Left ventricle myocardium inferior (tissue), 1 donor: ENCODE data around the gene EFNA2. TPM values are rescaled to one million over a fixed set of nuclear protein-coding genes. Genes with fewer than 3 reads are reported as not detected.

ENCODE experiments used
- DNase-seq: peaks from one replicate; pipeline ENCODE4 v3.0.0-alpha.2; 2020
- H3K27ac ChIP-seq: fragments of 200-600 bp; replicated peaks from 2 replicates; pipeline ENCODE4 v1.8.0; 2021
- H3K27me3 ChIP-seq: fragments of 200-600 bp; 2 replicates; pipeline ENCODE4 v1.8.0; 2021; ENCODE audit warnings: low read depth
- H3K36me3 ChIP-seq: fragments of 200-600 bp; 2 replicates; pipeline ENCODE4 v1.8.0; 2021
- H3K4me1 ChIP-seq: fragments of 200-600 bp; 2 replicates; pipeline ENCODE4 v1.8.0; 2021
- H3K4me3 ChIP-seq: fragments of 200-600 bp; 2 replicates; pipeline ENCODE4 v1.8.0; 2021; ENCODE audit warnings: mild to moderate bottlenecking, moderate library complexity
- H3K9me3 ChIP-seq: fragments of 200-600 bp; replicated peaks from 2 replicates; pipeline ENCODE4 v1.8.0; 2021
- intact Hi-C: fragments of 100-400 bp; cut with micrococcal nuclease; formaldehyde crosslinking; loops from one replicate; pipeline ENCODE4 v1.11.0; 2022
- total RNA-seq: library from RNA; stranded (reverse); fragmentation: NEBNext Ultra II Directional; extraction: Animal tissue kit (Norgen Biotek cat#: 25700); gene quantifications from one replicate; pipeline ENCODE4 v1.2.1, GENCODE V29; 2021
- TF ChIP-seq, protein P1 (sequence below): fragments of 200-600 bp; IDR thresholded peaks from 2 replicates; pipeline ENCODE4 v1.8.0; 2021; ENCODE audit warnings: antibody characterized with exemption, mild to moderate bottlenecking, borderline replicate concordance
- donor health status: DM: no; HTN: yes; CAD: no; lungs with severe emphysema.

Gene EFNA2
- total RNA-seq, 1 donor from 2014 or later: not detected

DNA sequence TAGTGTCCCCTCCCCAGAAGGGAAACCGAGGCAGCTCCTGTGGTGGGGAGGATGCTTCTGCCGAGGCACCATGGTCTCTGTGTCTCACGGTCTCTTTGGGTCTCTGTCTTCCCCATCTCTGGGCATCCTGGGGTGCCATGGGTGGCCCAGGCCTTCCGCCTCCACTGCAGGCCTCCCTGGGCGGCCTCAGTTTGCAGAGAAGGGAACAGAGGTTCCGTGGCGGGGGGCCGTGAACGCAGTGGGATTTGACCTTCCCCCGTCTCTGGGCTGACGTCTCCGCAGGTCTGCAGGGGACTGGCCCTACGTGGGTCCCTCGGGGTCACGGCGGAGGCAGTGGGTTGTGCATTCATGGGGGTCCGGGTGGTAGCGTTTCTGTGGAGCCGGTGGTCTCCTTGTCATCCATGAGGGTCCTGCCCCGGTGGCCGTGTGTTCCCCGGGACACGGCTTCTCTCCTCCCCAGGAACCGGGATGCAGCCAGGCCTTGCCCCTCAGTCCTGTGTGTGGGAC, 4.6 kb downstream of the EFNA2 start:
- no peak overlapping the region for H3K27ac ChIP-seq
- H3K9me3 ChIP-seq: no peaks in the 10 kb centered on the region
- DNase-seq: no peak
- TF ChIP-seq, protein P1, sequence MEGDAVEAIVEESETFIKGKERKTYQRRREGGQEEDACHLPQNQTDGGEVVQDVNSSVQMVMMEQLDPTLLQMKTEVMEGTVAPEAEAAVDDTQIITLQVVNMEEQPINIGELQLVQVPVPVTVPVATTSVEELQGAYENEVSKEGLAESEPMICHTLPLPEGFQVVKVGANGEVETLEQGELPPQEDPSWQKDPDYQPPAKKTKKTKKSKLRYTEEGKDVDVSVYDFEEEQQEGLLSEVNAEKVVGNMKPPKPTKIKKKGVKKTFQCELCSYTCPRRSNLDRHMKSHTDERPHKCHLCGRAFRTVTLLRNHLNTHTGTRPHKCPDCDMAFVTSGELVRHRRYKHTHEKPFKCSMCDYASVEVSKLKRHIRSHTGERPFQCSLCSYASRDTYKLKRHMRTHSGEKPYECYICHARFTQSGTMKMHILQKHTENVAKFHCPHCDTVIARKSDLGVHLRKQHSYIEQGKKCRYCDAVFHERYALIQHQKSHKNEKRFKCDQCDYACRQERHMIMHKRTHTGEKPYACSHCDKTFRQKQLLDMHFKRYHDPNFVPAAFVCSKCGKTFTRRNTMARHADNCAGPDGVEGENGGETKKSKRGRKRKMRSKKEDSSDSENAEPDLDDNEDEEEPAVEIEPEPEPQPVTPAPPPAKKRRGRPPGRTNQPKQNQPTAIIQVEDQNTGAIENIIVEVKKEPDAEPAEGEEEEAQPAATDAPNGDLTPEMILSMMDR: no peak
- intact Hi-C loops: no loop called here
- H3K4me3 ChIP-seq: no peak overlapping the region
- H3K4me1 ChIP-seq: peaks cover 13% of the 10 kb centered on the region
- H3K36me3 ChIP-seq: no peaks in the 10 kb centered on the region
- peaks cover 96% of the 10 kb centered on the region for H3K27me3 ChIP-seq

DNA sequence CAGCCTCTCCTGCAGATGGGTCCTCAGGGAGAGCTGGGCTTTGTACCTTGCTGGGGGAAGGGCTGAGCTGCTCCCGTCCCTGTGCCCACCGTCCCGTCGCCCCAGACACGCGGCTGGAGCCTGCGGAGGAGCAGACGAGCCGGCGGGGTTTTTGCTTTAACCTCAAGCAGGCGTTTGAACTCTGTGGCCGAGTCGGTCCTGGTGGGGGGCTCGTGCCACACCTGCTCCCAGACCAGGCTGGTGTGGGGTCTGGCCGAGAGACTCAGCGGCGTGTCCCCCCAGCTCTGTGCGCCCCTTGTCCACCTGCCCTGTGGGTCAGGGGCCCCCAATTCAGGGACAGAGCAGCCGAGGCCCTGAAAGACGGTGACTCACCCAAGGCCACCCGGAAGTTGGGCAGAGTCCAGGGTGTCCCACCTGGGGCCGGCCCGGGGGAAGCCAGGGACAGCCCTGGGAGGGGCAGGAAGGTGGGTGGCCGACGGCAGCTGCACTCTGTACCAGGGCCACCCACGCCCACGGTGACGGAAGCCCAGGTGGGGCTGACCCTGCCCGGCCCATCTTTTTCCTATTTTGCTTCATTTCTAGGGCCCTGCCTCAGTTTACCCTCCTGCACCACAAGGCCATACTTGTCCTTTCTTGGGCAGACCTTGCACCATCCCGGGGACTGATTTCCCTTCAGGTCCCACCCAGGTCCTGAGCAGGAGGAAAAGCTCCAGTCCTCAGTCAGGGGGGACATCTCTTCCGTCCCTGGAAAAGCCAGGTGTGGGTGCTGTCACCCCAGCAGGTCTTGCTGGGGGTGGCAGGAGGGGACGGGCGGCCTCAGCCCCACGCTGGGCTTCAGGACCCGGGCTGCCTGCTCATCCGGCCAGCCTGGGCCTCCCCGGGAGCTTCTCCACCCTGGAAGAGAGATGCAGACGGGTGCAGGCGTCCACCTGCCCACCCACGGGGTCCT, 5.3 kb downstream of the EFNA2 start:
- no peak overlapping the region for H3K4me3 ChIP-seq
- no peak for DNase-seq
- H3K27ac ChIP-seq: no peak overlapping the region
- peaks cover 99% of the 10 kb centered on the region for H3K27me3 ChIP-seq
- intact Hi-C loops: no loop called here
- peaks cover 17% of the 10 kb centered on the region for H3K4me1 ChIP-seq
- H3K9me3 ChIP-seq: no peaks in the 10 kb centered on the region
- no peaks in the 10 kb centered on the region for H3K36me3 ChIP-seq
- TF ChIP-seq, protein P1: no peak

DNA sequence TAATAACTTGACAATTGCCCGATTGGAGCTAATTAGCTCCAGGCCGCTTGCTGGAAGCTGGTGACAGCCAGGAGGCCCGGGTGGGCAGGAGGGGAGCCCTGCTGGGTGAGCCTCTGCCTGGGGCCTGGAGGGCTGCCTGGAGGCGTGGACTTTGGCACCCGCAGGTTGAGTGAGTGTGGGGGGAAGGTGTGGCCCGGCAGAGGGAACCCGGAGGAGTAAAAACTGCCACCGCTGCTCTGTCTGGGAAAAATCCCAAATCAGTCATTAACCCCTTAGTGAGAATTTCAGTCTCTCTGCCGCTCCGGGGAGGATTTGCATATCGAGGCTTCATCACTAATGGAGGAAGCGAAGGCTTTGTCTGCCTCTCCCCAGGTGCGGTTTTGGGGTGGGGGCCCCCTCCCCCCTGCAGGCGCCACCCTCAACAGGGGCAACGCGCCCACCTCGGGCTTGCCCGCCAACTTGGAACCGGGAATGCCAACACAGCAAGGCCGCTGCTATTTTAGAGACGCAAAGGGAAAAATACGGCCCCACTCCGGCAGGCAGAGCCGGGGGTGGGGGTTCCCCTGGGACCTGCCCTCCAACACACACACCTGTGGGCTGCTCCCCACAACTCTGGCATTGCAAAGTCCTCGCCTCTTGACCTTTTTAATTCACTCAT, 6.2 kb downstream of the EFNA2 start:
- Histone ChIP-seq H3K27ac (no peak overlapping the region), H3K9me3 (no peaks in the 10 kb centered on the region), H3K4me3 (no peak overlapping the region), H3K27me3 (peaks cover 100% of the 10 kb centered on the region), H3K36me3 (no peaks in the 10 kb centered on the region), H3K4me1 (peaks cover 11% of the 10 kb centered on the region)
- intact Hi-C loops: no loop called here
- TF ChIP-seq, protein P1: no peak
- DNase-seq: no peak

DNA sequence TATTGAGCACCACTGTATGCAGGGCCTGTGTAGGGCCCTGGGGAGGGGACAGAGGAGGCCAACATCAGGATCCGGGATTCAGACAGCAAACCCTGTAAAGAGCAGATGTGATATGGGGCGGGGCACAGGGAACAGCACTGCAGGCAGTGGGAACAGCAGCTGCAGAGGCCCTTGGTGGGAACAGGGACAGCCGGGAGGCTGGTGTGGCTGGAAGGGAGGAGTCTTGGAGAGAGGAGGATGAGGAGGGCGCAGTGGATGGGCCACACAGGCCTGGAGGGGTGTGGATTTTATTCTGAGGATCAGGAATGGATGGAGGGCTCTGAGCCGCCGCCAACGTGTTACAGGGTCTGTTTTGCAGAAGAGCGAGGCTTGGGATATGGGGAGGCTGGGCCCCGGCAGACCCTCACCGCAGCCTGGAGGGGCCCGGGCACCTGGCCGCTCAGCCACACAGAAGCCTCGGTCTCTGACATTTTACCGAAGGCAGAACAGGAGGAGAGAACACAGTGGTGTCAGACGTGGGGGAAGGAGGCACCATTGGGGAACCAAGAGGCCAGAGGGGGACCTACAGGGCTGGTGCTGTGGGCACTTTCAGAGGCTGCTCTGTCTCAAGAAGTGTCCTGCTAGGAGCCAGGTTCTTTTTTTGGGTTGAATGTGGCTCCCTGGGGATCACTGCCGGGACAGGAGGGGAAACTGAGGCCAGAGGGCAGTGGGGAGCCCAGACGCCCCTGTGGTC, 6.9 kb downstream of the EFNA2 start:
- Histone ChIP-seq H3K4me3 (no peak overlapping the region), H3K36me3 (no peaks in the 10 kb centered on the region), H3K27me3 (peaks cover 93% of the 10 kb centered on the region), H3K27ac (no peak overlapping the region), H3K4me1 (peaks cover 5% of the 10 kb centered on the region), H3K9me3 (no peaks in the 10 kb centered on the region)
- DNase-seq: no peak
- TF ChIP-seq, protein P1: no peak
- intact Hi-C loops: no loop called here

DNA sequence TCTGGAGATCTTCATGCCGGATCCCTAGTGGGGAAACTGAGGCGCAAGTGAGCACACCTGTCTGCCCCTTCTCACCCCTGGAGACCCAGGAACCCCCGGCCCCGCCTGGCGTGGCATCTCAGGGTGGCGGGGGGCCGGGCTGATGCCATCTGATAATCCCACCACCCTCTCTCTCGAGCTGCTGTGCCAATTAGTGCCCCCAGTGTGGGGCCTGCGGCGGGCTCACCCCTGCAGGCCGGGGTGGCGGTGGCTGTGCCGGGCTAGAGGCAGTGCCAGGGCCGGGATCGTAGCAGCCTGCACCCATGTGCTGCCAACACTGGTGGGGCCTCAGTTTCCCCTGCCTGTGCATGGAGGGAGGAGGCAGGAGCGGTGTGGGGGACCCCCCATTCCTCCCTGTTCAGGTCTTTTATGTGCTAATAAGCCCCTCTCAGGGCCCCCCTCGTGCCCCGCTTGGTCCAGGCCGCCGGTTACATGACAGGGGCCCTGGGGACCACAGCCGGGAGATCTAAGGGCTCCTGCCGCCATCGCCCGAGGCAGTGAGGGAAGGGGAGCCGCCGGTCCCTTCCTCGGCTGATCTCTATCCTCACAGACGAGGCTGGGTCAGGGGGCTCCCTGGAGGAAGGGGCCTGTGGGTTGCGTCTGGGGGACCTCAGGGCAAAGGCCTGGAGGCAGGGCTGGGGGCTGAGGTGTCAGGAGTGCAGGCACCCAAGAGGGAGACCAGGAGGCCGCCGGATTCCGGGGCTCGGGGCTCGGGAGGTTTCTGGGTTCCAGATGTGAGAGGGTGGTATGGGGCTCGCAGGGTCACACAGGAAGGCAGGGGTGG, 8.3 kb downstream of the EFNA2 start:
- TF ChIP-seq, protein P1: no peak
- intact Hi-C loops: no loop called here
- no peaks in the 10 kb centered on the region for H3K9me3 ChIP-seq
- H3K4me1 ChIP-seq: peaks cover 5% of the 10 kb centered on the region
- DNase-seq: no peak
- no peak overlapping the region for H3K4me3 ChIP-seq
- H3K27me3 ChIP-seq: peaks cover 79% of the 10 kb centered on the region
- H3K27ac ChIP-seq: no peak overlapping the region
- no peaks in the 10 kb centered on the region for H3K36me3 ChIP-seq
